Measurements from ENCODE around the gene DAPK2.
A peak's percentile ranks its signal among the peaks of the same experiment; 100 is the strongest.

DAPK2 gene

GRCh38 chr15:64019764-64020163 lies 26.5 kb downstream of the DAPK2 start:
- DNase-seq: no peak

DNA sequence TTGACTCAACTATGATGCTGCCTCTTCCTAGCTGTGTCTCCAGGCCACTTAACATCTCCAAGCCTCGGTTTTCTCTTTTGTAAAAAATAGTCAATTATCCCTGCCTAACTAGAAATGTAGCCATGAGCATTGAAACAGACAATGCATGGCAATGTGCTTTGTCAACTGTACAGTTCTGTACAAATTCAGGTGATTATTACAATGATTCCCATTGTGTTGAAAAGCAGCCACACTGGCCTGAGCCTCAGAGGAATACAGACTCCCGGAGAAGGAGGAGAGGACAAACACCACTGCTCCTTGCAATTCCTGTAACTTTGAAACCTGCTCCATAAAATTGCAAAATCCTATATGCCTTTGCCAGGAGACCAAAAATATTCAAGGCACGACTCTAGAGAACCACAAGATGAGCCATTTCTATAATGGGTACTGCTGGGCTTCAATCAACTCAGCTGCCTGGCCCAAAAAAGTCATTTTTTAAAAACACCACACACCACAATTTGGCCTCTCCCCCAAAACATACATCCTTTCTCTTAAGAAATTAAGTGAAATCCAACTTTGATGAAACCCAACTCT lies 28.6 kb downstream of the DAPK2 start:
- no peak for DNase-seq

DNA sequence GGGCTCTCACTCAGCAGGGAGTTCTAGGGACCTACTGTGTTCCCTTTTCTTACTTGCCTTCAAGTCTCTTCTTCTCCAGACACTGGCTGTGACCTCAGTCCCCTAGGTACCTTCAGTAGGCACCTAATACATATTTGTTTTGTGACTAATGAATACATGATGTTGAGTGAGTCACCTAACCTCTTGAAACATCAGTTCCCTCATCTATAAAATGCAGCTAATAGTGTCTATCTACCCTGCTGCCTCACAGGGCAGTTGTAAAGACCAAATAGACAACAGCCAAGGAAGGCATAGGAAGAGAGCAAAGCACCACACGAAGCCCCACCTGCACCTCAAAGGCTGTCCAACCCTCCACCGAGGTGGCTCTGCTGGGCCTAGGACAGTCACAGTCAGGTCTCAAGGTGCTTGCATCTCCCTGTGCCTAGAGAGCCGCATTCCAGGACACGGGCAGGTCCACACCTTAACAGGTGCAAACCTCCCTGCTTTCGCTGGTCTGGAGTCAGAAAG lies 29.1 kb downstream of the DAPK2 start:
- DNase-seq: no peak

DNA sequence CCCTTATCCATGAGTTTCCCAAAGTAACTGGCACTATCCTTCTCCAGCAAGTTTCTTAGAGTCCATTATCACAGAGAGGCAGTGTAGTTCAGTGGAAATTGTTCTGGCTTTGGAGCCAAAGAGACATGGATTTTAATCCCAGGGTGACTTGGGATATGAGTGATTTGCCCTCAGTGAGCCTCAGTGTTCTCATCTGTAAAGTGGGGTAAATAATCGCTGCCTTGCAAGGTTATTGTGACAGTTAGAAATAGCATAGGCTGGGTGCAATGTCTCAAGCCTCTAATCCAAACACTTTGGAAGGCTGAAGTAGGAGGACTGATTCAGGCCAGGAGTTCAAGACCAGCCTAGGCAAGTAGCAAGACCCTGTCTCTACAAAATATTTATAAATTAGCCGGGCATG lies 30.0 kb downstream of the DAPK2 start:
- DNase-seq: no peak

GRCh38 chr15:64014995-64015394 lies 31.3 kb downstream of the DAPK2 start:
- no peak for DNase-seq

- DNase-seq: no peak
These were observed 32.9 kb downstream of the DAPK2 start for GRCh38 chr15:64013179-64014062.

DNA sequence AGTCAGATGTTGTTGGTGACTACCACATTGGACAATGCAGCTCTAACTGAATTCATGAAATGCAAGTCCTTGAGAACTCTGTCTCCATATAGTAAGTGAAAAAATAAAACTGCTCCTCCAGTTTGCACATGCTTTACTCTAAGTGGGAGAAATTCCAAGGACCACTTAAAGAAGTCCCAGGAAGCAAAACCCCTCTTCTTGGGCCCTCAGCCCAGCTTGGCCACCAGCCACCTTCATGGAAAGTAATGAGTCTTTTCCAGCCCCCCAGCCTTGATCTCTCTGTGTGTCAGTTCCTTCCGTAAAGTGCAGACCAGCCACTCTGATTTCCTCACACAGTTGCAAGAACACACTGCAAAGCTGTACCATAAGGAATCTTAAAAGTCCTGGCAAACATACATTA lies 34.5 kb downstream of the DAPK2 start:
- DNase-seq: no peak

DNA sequence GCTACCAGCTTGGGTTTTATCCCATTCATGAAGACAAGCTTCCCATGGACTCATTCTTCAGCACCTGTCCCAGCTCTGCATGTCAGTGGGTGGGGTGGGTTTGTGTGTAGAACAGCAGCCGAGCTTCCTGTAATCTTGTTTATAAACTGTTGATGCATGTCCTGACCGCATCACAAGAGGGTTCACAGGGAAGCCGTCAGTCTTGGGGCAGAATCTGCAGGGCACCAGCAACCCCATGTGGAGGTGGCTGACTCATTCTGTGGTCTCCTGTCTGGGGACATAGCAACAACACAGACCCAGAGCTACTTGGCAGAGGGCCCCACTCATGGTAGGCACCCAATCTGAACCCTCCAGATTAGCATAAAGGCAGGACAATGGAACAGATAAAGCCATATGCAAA lies 35.6 kb downstream of the DAPK2 start:
- peak; percentile 89 for DNase-seq

DNA sequence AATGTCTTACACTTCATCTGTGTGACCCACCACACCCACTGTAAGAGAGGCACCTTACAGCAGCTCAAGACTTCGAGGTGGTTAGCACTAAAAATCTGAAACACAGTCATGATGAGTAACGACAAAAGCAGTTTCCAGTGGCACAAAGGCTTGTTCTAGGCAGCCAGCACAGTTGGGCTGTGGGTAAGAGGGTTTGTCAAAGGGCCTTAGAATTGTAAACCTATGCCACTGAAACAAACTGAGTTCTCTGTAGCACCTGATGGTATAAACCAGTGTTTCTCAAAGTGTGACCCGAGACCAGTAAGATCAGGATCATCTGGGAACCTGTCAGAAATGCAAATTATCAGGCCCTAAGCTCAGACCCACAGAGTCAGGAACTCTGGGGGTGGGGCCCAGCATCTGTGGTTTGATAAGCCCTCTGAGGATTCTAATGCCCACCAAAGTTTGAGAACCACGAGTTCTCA lies 36.5 kb downstream of the DAPK2 start:
- DNase-seq: peak; percentile 42

DNA sequence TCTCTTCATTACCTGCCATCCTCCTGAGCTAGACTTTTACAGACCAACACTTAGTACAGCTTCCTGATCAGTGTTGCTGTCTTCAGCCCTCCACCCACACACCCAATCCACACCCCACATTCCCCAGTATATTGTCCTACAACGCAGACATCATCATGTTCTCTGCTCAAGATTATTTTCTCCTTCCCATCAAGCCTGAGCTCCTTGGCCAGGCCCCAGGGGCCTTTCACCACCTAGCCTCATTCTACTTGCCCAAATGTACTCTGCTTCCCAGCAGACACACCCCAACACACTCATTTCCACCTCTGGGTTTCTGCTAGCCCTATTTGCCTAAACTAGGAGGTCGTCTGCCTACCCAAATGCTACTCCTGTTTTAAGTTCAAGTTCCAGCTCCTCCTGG lies 37.0 kb downstream of the DAPK2 start:
- DNase-seq: no peak

GRCh38 chr15:64008177-64008576 lies 38.1 kb downstream of the DAPK2 start:
- DNase-seq: no peak

DNA sequence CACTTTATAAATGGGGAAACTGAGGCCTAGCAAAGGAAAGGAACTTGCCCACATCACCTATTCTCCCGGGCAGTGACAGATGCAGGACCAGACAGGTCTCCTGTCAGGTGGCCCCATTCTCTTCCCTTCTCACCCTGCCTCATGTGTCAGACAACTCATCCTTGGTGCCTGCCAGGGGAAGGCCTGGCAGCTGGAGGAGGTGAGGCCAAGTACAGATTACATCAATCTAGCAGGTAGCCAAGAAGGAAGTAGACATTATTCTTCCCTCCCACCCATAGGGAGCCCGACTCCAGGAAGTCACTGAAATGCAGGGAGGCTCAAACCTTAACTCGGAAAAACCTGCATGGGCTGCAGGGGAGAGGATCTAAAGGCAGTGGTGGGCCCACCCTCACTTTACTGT lies 39.6 kb downstream of the DAPK2 start:
- no peak for DNase-seq

DNA sequence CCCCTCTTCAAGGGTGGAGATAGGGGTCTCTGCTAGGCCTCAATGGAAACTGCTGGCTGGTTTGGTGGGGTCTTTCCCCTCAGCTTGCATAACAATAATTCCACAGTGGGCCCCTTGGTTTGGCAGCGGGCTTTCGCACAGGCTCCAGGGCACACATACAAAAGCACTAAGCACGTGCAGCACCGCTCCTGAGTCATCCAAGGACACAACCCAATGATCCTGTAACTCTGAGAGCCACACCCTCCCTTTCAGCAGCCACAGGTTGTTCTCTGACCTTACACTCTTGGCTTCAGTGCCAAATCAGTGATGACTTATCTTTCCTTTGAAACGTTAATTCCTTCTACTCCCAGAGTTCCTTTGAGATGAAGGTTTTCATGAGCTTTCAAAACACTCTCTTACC lies 41.7 kb downstream of the DAPK2 start:
- no peak for DNase-seq

GRCh38 chr15:64004056-64004455 lies 42.2 kb downstream of the DAPK2 start:
- no peak for DNase-seq

DNA sequence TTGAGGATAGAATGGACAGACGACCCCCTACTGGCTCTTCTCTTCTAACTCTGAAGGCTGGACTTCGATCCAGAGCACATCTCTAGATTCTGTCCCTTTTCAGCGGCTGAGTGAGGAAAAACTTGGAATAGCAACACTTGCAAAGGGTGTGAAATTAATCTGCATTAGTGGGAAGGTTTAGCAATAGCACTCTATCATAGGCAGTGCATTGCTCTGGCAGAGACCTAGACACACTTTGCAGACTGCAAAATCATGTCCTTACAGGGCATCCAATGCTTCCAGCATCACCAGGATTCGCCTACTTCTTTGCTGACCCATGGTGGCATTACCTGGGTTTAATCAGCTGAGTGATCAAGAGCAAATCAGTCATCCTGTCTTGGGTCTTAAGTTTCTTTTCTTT lies 43.1 kb downstream of the DAPK2 start:
- DNase-seq: no peak

- DNase-seq: no peak
These were observed 45.1 kb downstream of the DAPK2 start for GRCh38 chr15:64001148-64001547.

DNA sequence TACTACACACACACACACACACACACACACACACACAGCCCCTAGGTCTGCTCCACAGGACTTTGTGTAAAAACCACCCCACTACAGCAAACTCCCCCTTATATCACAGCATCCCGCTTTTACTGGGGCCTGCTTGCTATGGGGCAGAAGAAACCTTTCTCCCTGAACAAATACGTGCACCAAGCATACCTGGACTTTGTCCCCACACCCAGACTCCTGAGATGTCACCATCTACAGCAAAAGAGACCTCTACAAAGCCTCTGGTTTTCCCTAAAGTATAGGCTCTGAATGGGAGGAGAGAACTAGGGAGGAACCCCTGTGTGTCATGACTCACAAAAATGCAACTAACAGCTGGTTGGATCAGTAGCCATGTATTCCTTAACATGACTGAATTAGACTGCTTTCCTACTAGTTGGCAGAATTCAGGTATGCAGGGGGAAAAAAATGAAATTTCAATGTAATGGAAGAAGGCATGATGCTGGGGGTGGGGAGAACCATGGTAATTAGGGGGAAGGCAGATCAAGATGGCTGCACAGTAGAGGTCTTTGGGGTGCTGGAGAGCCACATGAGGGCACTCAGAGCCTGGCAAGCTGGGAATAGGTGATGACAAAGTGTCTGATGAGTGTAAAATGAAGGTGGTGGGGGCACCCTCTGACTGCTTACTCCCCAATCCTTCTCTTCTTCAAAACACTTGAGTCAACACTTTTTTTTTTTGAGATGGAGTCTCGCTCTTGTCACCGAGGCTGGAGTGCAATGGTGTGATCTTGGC lies 45.9 kb downstream of the DAPK2 start:
- DNase-seq: no peak

DNA sequence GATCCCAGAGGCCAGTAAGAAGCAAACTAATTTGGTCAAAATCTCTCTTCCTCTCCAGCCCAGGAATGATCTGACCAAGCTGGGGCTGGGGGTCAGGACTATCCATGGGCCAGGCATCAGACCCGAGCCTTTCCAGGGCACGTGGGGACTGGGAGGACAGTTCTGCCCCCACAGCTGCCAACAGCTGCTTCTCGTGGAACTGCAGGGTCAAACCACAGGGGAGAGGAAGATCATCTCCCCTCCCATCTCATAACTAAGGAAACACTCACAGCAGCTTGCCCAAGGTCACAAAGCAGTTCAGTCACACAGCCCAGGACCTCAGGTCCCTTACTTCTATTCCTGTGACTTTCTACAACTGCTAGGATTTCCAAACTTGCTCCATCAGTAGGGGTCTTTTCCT lies 47.1 kb downstream of the DAPK2 start:
- no peak for DNase-seq

DNA sequence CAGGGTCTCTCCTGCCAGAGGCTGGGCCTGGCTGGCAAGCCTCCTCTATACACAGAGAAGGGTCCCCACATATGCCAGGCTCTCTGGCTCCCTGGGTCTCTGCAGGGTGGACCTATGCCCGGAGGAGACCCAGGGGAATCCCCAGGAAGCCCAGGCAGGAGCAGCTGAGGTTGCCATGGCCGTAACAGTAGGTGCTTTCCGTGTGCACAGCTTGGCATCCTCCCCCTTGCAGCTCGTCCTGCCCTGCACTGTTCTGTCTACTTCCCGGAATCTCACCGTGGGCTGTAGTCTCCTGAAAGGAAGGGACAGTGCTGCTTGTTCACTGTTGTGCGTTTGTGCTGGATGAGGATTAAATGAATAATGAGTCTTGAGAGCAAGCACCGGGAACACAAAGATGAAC lies 47.8 kb downstream of the DAPK2 start:
- no peak for DNase-seq

DNA sequence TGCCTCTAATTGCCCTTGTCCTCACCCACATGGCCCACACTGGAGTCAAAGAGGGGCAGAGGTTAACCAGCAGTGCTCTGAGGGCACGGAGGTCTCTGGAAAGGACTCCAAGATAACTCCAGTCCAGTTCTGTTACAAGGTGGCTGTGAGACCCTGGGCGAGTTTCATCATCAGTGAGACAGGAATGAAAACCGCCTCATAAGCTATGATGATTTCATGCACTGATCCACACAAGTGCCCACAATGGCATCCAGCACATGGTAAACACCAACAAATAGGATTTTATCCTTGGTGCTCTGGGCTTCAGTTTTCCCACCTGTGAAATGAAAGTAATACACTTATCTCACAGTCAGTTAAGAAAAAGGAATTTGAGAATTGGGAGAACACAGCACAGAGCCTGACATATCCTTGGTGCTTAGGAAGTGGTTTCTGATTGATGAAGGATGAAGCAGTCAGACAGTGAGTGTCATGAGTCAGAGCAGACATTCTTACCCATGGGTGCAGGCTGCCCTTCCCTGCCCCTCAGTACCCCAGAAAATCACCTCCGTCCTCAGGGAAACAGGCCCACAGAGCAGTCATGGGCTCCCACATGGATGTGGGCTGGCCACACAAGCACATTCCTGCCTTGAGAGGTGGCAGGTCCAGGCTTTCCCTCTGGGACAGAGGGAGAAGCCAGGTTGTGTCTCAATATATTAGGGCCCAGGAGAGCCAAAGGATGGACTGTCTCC lies 48.4 kb downstream of the DAPK2 start:
- no peak for DNase-seq

DNA sequence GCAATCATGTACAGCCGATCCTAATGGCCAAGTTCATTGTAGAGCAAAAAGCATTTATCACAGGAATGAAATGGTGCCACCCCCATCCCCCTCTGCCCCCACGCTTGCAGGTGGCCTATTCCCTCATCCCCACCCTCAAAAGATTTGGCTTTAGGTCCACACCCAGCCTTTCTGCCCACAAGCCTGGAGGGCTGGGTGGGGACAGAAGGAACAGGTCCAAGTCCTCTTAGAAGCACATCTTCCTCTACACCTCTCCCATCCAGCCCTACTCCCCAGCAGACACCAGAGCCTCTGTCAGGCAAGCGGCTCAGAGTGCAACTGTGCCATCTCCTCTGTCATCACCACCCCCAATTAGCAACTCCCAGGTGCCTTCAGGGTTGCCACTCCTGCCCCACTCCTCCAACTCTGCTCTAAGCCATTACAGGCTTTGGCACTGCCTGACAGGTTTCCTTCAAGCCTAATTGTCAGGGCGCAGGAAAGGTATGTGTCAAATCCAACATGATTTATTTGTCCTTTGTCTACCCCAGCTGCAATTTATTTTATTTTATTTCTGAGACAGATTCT lies 49.4 kb downstream of the DAPK2 start:
- DNase-seq: no peak

GRCh38 chr15:63995789-63996188 lies 50.5 kb downstream of the DAPK2 start:
- no peak for DNase-seq
